HFFc6 (cell line): ENCODE measurements around the gene TSPAN11. TPM values are rescaled to one million over a fixed set of nuclear protein-coding genes. Genes with fewer than 3 reads are reported as not detected.

Experiments
- DNase-seq: peaks from one replicate; pipeline ENCODE4 v3.0.0-alpha.2; 2018
- H3K27ac Mint-ChIP-seq: 2 replicates; pipeline ENCODE4 v1.8.0; 2020; ENCODE audit warnings: mild to moderate bottlenecking, mixed read lengths
- H3K27me3 Mint-ChIP-seq: 2 replicates; pipeline ENCODE4 v1.8.0; 2021; ENCODE audit warnings: mild to moderate bottlenecking, moderate library complexity, mixed read lengths; ENCODE audit not compliant: insufficient read depth
- H3K36me3 Mint-ChIP-seq: 2 replicates; pipeline ENCODE4 v1.8.0; 2021; ENCODE audit warnings: low read depth, mixed read lengths
- H3K4me1 Mint-ChIP-seq: 2 replicates; pipeline ENCODE4 v1.8.0; 2020; ENCODE audit warnings: low read depth, mixed read lengths
- H3K4me3 Mint-ChIP-seq: 2 replicates; pipeline ENCODE4 v1.8.0; 2020; ENCODE audit warnings: mild to moderate bottlenecking, moderate library complexity, mixed read lengths
- H3K9me3 Mint-ChIP-seq: 2 replicates; pipeline ENCODE4 v1.8.0; 2020; ENCODE audit warnings: mild to moderate bottlenecking, mixed read lengths
- total RNA-seq, 6 experiments: library from RNA; stranded (reverse); fragmentation: NEBNext Ultra II Directional; extraction: Animal tissue kit (Norgen Biotek cat#: 25700); gene quantifications; 2 replicates in 1 of 6; 3 replicates in 5 of 6; pipeline ENCODE4 v1.2.3, GENCODE V29; 2021
- TF ChIP-seq, protein P1 (sequence below): fragments of 200-600 bp; sonication (generic); IDR thresholded peaks from 2 replicates; pipeline ENCODE4 v1.5.0; 2021; ENCODE audit warnings: antibody characterized with exemption, mild to moderate bottlenecking

Gene TSPAN11
- total RNA-seq, 6 experiments from 2014 or later = 0.17 to 0.18 TPM; not detected in 4

DNA sequence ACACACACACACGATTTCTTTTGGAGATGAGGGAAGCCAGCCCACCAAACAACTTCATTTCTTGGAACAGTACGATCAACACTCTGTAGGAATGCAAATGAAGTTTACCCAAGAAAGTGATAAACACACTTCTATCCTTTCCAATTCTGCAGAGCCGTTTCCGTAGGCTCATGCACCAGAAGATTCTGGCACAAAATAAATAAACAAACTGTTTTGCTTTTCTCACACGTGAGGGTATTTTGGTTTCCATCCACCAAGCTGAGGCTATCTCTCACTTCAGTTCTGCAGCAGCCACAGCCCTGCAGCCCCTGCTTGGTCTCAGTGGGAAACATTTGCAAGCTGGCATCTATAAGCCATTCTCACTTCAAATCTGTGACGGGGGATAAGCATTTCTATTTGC, 15.3 kb upstream of the TSPAN11 start:
- DNase-seq = no peak
- peaks cover 11% of the 10 kb centered on the region for H3K27me3 Mint-ChIP-seq
- no peak overlapping the region for H3K4me3 Mint-ChIP-seq
- H3K9me3 Mint-ChIP-seq = no peaks in the 10 kb centered on the region
- no peak overlapping the region for H3K27ac Mint-ChIP-seq
- peaks cover 17% of the 10 kb centered on the region for H3K4me1 Mint-ChIP-seq
- TF ChIP-seq, protein P1, sequence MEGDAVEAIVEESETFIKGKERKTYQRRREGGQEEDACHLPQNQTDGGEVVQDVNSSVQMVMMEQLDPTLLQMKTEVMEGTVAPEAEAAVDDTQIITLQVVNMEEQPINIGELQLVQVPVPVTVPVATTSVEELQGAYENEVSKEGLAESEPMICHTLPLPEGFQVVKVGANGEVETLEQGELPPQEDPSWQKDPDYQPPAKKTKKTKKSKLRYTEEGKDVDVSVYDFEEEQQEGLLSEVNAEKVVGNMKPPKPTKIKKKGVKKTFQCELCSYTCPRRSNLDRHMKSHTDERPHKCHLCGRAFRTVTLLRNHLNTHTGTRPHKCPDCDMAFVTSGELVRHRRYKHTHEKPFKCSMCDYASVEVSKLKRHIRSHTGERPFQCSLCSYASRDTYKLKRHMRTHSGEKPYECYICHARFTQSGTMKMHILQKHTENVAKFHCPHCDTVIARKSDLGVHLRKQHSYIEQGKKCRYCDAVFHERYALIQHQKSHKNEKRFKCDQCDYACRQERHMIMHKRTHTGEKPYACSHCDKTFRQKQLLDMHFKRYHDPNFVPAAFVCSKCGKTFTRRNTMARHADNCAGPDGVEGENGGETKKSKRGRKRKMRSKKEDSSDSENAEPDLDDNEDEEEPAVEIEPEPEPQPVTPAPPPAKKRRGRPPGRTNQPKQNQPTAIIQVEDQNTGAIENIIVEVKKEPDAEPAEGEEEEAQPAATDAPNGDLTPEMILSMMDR = no peak
- no peaks in the 10 kb centered on the region for H3K36me3 Mint-ChIP-seq

DNA sequence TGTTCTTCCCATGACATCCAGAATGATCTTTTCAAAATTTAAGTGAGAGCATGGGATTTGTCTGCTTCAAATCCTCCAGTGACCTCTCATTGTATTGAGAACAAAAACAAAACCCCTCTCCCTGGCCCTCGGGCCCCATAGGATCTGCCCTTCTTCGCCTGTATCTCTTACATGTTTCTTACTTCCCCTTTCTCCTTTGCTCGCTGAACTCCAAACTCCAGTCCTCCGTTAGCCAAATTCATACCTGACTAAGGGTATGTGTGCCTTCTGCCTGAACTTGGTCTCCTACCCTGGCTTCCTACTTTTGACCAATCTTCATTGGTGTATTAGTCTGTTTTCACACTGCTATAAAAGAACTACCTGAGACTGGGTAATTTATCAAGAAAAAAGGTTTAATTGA, 13.2 kb upstream of the TSPAN11 start:
- no peaks in the 10 kb centered on the region for H3K36me3 Mint-ChIP-seq
- H3K4me1 Mint-ChIP-seq = peaks cover 15% of the 10 kb centered on the region
- TF ChIP-seq, protein P1 = no peak
- H3K27me3 Mint-ChIP-seq = peaks cover 5% of the 10 kb centered on the region
- DNase-seq = no peak
- H3K9me3 Mint-ChIP-seq = no peaks in the 10 kb centered on the region
- H3K4me3 Mint-ChIP-seq = no peak overlapping the region
- H3K27ac Mint-ChIP-seq = no peak overlapping the region

DNA sequence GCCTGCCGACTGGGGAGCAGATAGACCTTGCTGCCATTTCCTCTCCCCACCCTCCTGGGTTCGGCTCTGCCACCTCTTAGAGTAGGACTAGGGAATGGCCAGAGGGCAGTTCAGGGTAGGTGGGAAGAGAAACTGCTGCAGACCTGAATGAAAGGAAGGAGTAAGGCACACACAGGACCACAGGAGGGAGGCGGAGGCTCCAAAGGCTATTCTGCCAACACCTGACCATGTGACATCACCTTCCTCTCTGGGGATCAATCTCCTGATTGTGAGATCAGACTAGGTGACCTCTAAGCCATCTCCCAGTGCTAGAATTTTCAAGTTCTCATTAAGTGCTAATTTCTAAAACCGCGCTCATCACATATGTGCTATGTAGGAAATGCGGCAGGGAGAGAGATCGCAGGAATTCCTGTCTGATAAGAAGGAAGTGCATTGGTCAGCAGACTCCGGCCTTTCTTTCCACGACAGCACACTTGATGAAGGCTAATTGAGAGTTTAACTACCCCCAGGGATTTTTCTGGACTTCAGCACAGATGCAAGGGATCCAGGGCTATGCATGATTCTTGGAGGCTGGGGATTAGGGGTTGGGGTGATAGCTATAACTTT, 11.5 kb upstream of the TSPAN11 start:
- H3K27ac Mint-ChIP-seq = no peak overlapping the region
- H3K4me3 Mint-ChIP-seq = no peak overlapping the region
- H3K4me1 Mint-ChIP-seq = no peaks in the 10 kb centered on the region
- H3K36me3 Mint-ChIP-seq = no peaks in the 10 kb centered on the region
- peaks cover 4% of the 10 kb centered on the region; the same call in 1 of the 2 replicates for H3K27me3 Mint-ChIP-seq
- H3K9me3 Mint-ChIP-seq = no peaks in the 10 kb centered on the region
- DNase-seq = no peak
- TF ChIP-seq, protein P1 = no peak

DNA sequence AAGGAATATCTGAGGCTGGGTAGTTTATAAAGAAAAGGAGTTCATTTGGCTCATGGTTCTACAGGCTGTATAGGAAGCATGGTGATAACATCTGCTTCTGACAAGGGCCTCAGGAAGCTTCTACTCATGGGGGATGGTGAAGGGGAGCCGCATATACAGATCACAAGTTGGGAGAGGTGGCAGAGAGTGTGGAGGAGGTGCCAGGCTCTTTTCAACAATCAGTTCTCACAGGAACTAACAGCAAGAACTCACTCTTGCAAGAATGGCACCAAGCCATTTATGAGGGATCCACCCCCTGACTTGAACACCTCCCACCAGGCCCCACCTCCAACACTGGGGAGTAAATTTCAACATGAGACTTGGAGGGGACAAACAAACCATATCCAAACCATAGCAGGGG, 3.5 kb upstream of the TSPAN11 start:
- peaks cover 22% of the 10 kb centered on the region for H3K27me3 Mint-ChIP-seq
- H3K4me1 Mint-ChIP-seq = no peaks in the 10 kb centered on the region

DNA sequence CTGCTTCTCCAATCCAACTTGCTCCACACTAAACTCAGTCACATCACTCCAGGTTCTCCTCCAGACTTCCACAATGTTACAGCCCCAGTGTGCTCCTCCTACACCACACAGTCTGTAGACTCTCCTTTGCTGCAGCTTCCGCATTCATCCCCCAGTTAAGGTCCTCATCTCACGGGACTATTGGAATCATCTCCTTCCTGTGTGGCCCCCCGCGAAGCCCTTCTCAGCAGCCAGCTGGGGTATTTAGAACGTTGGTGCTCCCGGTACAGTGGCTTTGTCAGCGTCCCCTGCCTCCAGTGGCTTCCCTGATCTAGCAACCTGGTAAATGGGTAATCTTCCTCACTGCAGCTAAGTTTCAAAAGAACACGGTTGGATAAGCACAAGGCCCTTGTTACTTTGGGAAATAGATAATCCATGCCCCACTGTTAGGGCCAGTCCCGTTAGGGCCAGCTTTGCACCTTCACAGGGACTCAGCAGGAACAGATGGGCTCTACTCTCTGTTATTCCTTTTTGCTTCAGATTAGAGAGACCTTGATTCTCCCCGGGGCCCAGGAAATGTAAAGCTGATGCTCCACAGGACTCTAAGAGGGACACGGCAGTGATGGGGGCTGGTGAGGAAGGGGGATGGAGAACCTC, 823 bp upstream of the TSPAN11 start:
- no peaks in the 10 kb centered on the region for H3K36me3 Mint-ChIP-seq
- H3K27ac Mint-ChIP-seq = no peak overlapping the region
- no peaks in the 10 kb centered on the region for H3K9me3 Mint-ChIP-seq
- H3K4me3 Mint-ChIP-seq = 0 out of 2 replicates have a peak overlapping the region, but pooled peaks have one; percentile 15
- H3K27me3 Mint-ChIP-seq = peaks cover 30% of the 10 kb centered on the region
- no peak for DNase-seq
- H3K4me1 Mint-ChIP-seq = no peaks in the 10 kb centered on the region
- TF ChIP-seq, protein P1 = no peak

More for the DNA sequence above, 3.5 kb upstream of the TSPAN11 start:
- Mint-ChIP-seq H3K4me3 (no peak overlapping the region), H3K36me3 (no peaks in the 10 kb centered on the region), H3K9me3 (no peaks in the 10 kb centered on the region), H3K27ac (no peak overlapping the region)
- DNase-seq = no peak
- TF ChIP-seq, protein P1 = no peak
